PC-3 (cell line): ENCODE measurements around the gene PCCA. TPM values are rescaled to one million over a fixed set of nuclear protein-coding genes. Genes with fewer than 3 reads are reported as not detected.
A peak's percentile ranks its signal among the peaks of the same experiment; 100 is the strongest.

ENCODE experiments used
- ATAC-seq: fragments of 200-7000 bp; cut with Tn5 transposase; 2 replicates; pipeline ENCODE4 v1.9.1; 2020; ENCODE audit warnings: mild to moderate bottlenecking, moderate library complexity
- BruUV-seq: library from RNA; stranded (reverse); fragments of 400-500 nt; replicated peaks from 2 replicates; lab custom pipeline; 2021; lab: Mats Ljungman, UMichigan
- CTCF ChIA-PET: fragments of 300-600 bp; sonication (Branson Sonifier 250); formaldehyde crosslinking; loops from one replicate; lab custom pipeline; 2022; ENCODE audit warnings: antibody characterized with exemption; lab: Charles Lee
- POLR2A ChIA-PET: fragments of 300-600 bp; sonication (Branson Sonifier 250); formaldehyde crosslinking; loops from one replicate; lab custom pipeline; 2022; ENCODE audit warnings: antibody characterized with exemption; ENCODE audit not compliant: unreplicated experiment; lab: Charles Lee
- DNase-seq: peaks from one replicate; pipeline ENCODE4 v3.0.0-alpha.2; 2015
- H2AFZ ChIP-seq: fragments of 300-600 bp; sonication (generic); 2 replicates; pipeline ENCODE4 v1.6.0; 2016; ENCODE audit warnings: antibody characterized with exemption, low read length
- H3F3A ChIP-seq: fragments of 300-600 bp; sonication (generic); one replicate; pipeline ENCODE4 v1.6.0; 2017; ENCODE audit warnings: antibody characterized with exemption, low read length, control low read depth, mild to moderate bottlenecking; ENCODE audit not compliant: unreplicated experiment
- H3K27ac ChIP-seq: fragments of 300-600 bp; sonication (generic); 2 replicates; pipeline ENCODE4 v1.5.1; 2016; ENCODE audit warnings: mild to moderate bottlenecking, low read length
- H3K27me3 ChIP-seq: fragments of 300-600 bp; sonication (generic); 2 replicates; pipeline ENCODE4 v1.6.1; 2016; ENCODE audit warnings: low read length, mixed read lengths
- H3K36me3 ChIP-seq: fragments of 300-600 bp; sonication (generic); 2 replicates; pipeline ENCODE4 v1.6.1; 2016; ENCODE audit warnings: low read depth, mixed run types, low read length, mixed read lengths
- H3K4me1 ChIP-seq: fragments of 300-600 bp; sonication (generic); 2 replicates; pipeline ENCODE4 v1.5.1; 2016; ENCODE audit warnings: low read length; ENCODE audit not compliant: insufficient read depth
- H3K4me2 ChIP-seq: fragments of 300-600 bp; sonication (generic); 2 replicates; pipeline ENCODE4 v1.6.0; 2016; ENCODE audit warnings: low read length
- H3K4me3 ChIP-seq: fragments of 300-600 bp; sonication (generic); 2 replicates; pipeline ENCODE4 v1.5.1; 2016; ENCODE audit warnings: mild to moderate bottlenecking, low read length, mixed read lengths
- H3K79me2 ChIP-seq: fragments of 300-600 bp; sonication (generic); 2 replicates; pipeline ENCODE4 v1.6.1; 2017; ENCODE audit warnings: low read length, mixed read lengths
- H3K9ac ChIP-seq: fragments of 300-600 bp; sonication (generic); 2 replicates; pipeline ENCODE4 v1.6.0; 2016; ENCODE audit warnings: mild to moderate bottlenecking, low read length
- H3K9me2 ChIP-seq: fragments of 300-600 bp; sonication (generic); replicated peaks from 2 replicates; pipeline ENCODE4 v1.6.1; 2016; ENCODE audit warnings: mixed run types, low read length, mixed read lengths
- H3K9me3 ChIP-seq: fragments of 300-600 bp; sonication (generic); 2 replicates; pipeline ENCODE4 v1.6.1; 2016; ENCODE audit warnings: low read length, mixed read lengths
- H4K20me1 ChIP-seq: fragments of 300-600 bp; sonication (generic); 2 replicates; pipeline ENCODE4 v1.6.1; 2016; ENCODE audit warnings: low read length, mixed read lengths
- EZH2 ChIP-seq: fragments of 300-600 bp; sonication (generic); IDR thresholded peaks from one replicate; pipeline ENCODE4 v1.6.1; 2017; ENCODE audit warnings: antibody characterized with exemption, mild to moderate bottlenecking, low read length; ENCODE audit not compliant: unreplicated experiment
- EZH2phosphoT487 ChIP-seq: fragments of 300-600 bp; sonication (generic); IDR thresholded peaks from 2 replicates; pipeline ENCODE4 v1.6.1; 2018; ENCODE audit warnings: mild to moderate bottlenecking, antibody characterized with exemption, low read length, borderline replicate concordance
- intact Hi-C: fragments of 100-400 bp; cut with micrococcal nuclease; formaldehyde crosslinking; loops from 2 replicates; pipeline ENCODE4 v1.9.0; 2023
- total RNA-seq: library from RNA; depleted of rRNA; stranded (reverse); fragments of >200 nt; gene quantifications from 2 replicates; pipeline ENCODE4 v1.2.3, GENCODE V29; 2014
- TF ChIP-seq, protein P1 (sequence below): fragments of 300-600 bp; sonication (generic); conservative IDR thresholded peaks from 2 replicates; pipeline ENCODE4 v1.5.1; 2017; ENCODE audit warnings: antibody characterized with exemption, low read depth, mild to moderate bottlenecking, low read length

Gene PCCA
- total RNA-seq, 1 experiment from 2014 or later = 10.5 TPM

DNA sequence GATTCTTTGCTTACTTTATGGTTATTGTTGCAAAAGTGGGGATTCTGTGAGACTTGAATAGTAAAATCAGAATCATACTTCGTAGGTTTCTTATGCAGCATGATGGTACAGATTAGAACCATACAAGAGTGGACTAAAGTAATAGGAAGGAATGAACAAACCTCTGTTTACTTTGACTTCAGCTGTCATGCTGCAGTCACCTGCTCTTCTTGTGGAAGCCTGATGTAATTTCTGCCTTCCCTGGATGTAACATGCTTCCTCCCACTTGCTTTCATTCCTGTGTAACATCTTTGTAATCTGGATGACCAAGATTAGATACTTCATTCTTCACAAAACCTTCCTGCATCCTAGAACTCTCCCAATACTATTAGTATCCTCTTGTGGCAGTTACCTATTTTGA lies 235.0 kb downstream of the PCCA start:
- no peak overlapping the region for H3K27ac ChIP-seq

DNA sequence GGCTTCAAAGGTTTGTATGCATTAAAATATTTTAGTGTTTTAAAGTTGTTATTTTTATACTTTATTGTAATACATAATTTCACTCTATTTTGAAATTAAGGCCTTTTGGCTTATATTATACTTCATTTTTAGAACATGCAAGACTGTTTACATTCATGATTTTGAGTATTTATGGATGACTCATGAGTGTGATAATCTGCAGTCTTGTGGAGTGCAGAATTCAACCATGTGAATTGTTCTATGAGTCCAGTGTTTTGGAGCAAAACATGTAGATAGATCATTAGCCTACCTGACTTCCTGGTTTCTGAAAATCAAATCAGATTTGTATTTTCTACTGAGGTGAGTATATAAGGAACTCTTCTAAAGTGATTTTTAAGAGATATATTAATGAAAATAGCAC lies 241.8 kb downstream of the PCCA start:
- Histone ChIP-seq H3K4me3 (no peak overlapping the region), H3K9me2 (no peaks in the 10 kb centered on the region), H3F3A (no peaks in the 10 kb centered on the region), H3K9ac (no peak overlapping the region), H3K4me2 (no peak overlapping the region), H3K4me1 (no peaks in the 10 kb centered on the region), H3K79me2 (no peaks in the 10 kb centered on the region), H2AFZ (no peak overlapping the region), H3K27me3 (no peaks in the 10 kb centered on the region), H4K20me1 (no peaks in the 10 kb centered on the region), H3K27ac (no peak overlapping the region), H3K36me3 (no peaks in the 10 kb centered on the region), H3K9me3 (no peaks in the 10 kb centered on the region)
- DNase-seq (no peak), ATAC-seq (peak; percentile 48)
- CTCF ChIA-PET = no interaction called here
- TF ChIP-seq EZH2 = no peak
- TF ChIP-seq, protein P1, sequence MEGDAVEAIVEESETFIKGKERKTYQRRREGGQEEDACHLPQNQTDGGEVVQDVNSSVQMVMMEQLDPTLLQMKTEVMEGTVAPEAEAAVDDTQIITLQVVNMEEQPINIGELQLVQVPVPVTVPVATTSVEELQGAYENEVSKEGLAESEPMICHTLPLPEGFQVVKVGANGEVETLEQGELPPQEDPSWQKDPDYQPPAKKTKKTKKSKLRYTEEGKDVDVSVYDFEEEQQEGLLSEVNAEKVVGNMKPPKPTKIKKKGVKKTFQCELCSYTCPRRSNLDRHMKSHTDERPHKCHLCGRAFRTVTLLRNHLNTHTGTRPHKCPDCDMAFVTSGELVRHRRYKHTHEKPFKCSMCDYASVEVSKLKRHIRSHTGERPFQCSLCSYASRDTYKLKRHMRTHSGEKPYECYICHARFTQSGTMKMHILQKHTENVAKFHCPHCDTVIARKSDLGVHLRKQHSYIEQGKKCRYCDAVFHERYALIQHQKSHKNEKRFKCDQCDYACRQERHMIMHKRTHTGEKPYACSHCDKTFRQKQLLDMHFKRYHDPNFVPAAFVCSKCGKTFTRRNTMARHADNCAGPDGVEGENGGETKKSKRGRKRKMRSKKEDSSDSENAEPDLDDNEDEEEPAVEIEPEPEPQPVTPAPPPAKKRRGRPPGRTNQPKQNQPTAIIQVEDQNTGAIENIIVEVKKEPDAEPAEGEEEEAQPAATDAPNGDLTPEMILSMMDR = no peak
- TF ChIP-seq EZH2phosphoT487 = no peak
- BruUV-seq = no TSS peak
- intact Hi-C loops = no loop called here
- POLR2A ChIA-PET = no interaction called here

More for the DNA sequence above, 235.0 kb downstream of the PCCA start:
- intact Hi-C loops = no loop called here
- Histone ChIP-seq H4K20me1 (no peaks in the 10 kb centered on the region), H3K9ac (no peak overlapping the region), H3K4me3 (no peak overlapping the region), H3K27me3 (no peaks in the 10 kb centered on the region), H3K36me3 (no peaks in the 10 kb centered on the region), H3K79me2 (no peaks in the 10 kb centered on the region), H3K9me2 (no peaks in the 10 kb centered on the region), H3K4me1 (no peaks in the 10 kb centered on the region), H3K4me2 (no peak overlapping the region), H2AFZ (no peak overlapping the region), H3K9me3 (no peaks in the 10 kb centered on the region), H3F3A (no peaks in the 10 kb centered on the region)
- TF ChIP-seq EZH2 (no peak), EZH2phosphoT487 (no peak)
- TF ChIP-seq, protein P1 = no peak
- DNase-seq = no peak
- no TSS peak for BruUV-seq
- ChIA-PET POLR2A (no interaction called here), CTCF (no interaction called here)
- ATAC-seq = no peak

DNA sequence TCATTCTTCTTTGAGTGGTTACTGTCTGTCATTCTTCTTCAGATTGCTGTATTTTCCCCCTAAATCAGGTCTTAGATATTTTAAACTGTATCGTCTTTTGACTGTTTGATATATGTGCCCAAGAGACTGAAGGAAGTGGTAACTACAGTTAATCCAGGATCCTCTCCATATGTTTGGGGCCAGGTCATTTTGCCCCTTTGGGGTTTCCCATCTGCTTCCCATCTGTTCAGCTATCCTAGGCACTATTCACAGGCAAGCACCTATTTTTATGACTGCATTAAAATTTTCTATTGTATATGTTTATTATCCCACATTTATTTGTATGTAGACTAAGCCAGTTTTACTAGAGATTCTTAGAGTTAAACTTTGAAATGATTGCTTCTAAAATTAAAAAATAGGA lies 244.2 kb downstream of the PCCA start:
- Histone ChIP-seq H3K27me3 (no peaks in the 10 kb centered on the region), H3K9me3 (no peaks in the 10 kb centered on the region), H3K4me3 (no peak overlapping the region), H3K79me2 (no peaks in the 10 kb centered on the region), H3F3A (no peaks in the 10 kb centered on the region), H3K4me2 (no peak overlapping the region), H3K27ac (no peak overlapping the region), H3K9ac (no peak overlapping the region), H2AFZ (no peak overlapping the region), H3K4me1 (no peaks in the 10 kb centered on the region), H3K9me2 (no peaks in the 10 kb centered on the region), H3K36me3 (no peaks in the 10 kb centered on the region), H4K20me1 (no peaks in the 10 kb centered on the region)
- TF ChIP-seq EZH2 = no peak
- TF ChIP-seq, protein P1 = no peak
- TF ChIP-seq EZH2phosphoT487 = no peak
- POLR2A ChIA-PET = no interaction called here
- ATAC-seq = no peak
- CTCF ChIA-PET = no interaction called here
- no TSS peak for BruUV-seq
- DNase-seq = no peak
- intact Hi-C loops = no loop called here
